NCI-H1694 treated with DMSO at 0.1 percent for 48 hours (cell line): Measurements from ENCODE around the gene ARHGEF4.

ENCODE experiments used
- DNase-seq: peaks from one replicate; lab custom pipeline; 2025; lab: John Stamatoyannopoulos, UW

The ARHGEF4 gene

GRCh38 chr2:130920415-130921163, 83.9 kb downstream of the ARHGEF4 start:
- DNase-seq, result peak; percentile 84

- no peak for DNase-seq
These were observed 84.4 kb downstream of the ARHGEF4 start for GRCh38 chr2:130921164-130921476.

- DNase-seq, result no peak
These were observed 85.7 kb downstream of the ARHGEF4 start for GRCh38 chr2:130922417-130922816.

DNA sequence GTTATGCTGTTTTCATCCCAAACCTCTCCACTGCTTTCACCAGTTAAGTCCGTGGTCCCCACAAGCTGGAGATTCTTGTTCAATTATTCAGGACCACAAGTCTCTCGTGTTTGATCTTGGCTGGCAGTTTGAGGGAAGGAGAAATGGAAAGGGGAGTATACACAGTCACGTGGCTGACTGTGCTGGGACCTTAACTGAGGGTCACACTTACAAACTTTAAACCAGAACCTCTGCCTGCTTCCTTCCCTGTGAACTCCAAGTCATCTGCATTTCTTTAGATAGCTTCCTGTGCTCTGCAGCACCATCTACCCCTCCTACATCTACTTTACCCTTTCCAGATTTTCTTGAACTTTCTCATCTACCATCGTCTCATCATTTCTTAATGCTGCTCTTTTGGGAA, 91.7 kb downstream of the ARHGEF4 start:
- DNase-seq, result no peak

DNA sequence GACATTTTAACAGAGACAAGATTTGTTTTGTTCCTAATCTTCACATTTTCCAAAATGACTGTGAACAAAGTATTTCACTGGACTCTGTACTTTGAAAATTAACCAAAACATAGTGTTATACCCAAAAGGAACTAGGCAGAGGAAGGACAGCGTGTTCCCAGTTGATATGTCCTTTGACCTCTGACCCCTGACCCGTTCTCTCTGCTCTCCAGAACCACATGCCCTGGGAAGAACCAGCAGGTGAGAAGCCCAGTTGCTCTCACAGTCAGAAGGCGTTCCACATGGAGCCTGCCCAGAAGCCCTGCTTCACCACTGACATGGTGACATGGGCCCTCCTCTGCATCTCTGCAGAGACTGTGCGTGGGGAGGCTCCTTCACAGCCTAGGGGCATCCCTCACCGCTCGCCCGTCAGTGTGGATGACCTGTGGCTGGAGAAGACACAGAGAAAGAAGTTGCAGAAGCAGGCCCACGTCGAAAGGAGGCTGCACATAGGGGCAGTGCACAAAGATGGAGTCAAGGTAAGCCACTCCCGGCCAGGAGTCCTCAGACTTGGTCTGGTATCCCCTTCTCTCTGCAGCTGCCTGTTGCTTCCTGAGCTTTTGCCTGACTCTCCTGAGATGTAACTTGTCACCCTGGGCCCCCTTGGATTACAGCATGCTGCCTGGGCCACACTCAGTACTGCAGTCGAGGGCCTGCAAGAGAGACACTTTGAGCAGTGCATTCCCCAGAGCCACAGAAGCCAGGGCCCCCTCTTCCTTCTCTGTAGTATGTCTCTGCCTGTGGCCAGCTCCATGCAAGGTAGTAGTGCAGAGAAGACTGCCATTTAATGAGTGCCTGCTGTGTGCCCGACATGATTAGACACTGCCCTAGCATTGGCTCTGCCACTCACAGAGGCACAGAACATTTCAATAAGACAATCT, 94.3 kb downstream of the ARHGEF4 start:
- DNase-seq, result no peak

DNA sequence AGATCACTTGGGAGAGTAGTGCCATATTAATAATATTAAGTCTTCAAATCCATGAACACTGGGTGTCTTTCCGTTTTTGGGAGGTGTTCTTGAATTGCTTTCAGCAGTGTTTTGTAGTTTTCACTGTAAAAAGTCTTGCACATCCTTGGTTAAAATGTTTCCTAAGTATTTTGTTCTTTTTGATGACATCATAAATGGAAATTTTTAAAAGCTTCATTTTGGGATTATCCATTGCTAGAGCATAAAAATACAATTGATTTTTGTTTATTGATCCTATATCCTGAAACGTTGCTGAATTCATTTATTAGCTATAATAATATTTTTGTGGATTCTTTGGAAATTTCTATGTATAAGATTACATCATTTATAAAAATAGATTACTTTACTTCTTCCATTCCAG, 96.8 kb downstream of the ARHGEF4 start:
- no peak for DNase-seq

DNA sequence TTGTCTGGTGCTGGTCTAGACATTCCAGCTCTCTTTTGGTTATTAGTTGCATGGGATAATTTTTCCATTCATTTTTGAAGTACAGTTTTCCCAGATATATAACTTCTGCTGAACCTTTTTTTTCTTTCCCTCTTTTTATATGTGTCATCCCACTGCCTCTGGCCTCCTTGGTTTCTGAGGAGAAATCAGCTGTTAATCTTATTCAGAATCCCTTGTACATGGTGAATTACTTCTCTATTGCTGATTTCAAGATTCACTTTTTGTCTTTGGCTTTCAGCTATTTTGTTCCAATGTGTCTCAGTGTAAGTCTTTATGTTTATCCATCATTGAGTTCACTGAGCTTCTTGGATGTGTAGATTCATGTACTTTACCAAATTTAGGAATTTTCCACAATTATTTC, 99.7 kb downstream of the ARHGEF4 start:
- DNase-seq, result no peak

DNA sequence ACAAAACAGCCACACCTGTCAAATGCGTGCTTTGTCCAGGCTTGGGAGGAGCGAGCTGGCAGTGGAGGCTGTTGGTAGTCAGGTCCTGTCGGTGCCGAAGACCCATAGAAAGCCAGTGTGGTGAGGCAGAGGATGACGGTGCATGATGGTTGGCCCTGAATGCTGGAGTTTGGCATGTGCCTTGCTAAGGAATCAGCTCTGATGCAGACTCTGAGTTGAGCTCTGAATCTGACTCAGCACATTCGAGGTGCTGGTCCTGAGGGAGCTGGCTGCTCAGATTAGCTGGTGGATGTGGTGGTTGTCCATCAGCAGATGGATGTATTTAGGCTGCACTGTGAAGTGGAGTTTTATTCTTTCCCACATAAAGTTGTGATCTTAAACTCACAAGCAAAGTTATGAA, 111.3 kb downstream of the ARHGEF4 start:
- no peak for DNase-seq

GRCh38 chr2:130949954-130950353, 113.2 kb downstream of the ARHGEF4 start:
- DNase-seq, result no peak

DNA sequence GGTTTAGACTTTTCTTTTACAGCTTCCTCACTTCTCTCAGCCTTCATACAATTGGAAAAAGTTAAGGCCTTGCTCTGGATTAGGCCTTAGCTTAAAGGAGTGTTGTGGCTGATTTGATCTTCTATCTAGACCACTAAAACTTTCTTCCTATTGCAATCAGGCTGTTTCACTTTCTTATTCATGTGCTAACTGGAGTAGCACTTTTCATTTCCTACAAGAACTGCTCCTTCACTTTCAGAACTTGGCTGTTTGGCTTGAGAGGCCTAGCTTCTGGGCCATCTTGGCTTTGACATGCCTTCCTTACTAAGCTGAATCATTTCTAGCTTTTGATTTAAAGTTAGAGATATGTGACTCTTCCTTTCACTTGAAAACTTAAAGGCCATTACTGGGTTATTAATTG, 114.3 kb downstream of the ARHGEF4 start:
- no peak for DNase-seq

DNA sequence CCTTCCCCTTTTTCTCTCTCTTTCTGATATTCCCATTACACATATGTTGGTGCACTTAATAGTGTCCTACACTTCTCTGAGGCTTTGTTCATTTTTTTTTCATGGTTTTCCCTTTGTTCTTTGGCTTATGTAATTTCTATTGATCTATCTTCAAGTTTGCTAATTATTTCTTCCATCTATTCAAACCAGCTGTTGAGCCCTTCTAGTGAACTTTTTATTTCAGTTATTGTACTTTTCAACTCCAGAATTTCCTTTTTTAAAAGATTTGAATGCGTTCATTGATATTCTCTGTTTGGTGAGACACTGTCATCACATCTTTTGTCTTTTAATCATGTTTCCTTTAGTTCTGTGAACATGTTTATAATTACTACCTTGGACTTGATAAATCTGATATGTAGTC, 118.2 kb downstream of the ARHGEF4 start:
- DNase-seq, result no peak

- DNase-seq, result no peak
These were observed 121.2 kb downstream of the ARHGEF4 start for GRCh38 chr2:130957915-130958314.

- DNase-seq, result no peak
These were observed 126.6 kb downstream of the ARHGEF4 start for GRCh38 chr2:130963196-130963848.

DNA sequence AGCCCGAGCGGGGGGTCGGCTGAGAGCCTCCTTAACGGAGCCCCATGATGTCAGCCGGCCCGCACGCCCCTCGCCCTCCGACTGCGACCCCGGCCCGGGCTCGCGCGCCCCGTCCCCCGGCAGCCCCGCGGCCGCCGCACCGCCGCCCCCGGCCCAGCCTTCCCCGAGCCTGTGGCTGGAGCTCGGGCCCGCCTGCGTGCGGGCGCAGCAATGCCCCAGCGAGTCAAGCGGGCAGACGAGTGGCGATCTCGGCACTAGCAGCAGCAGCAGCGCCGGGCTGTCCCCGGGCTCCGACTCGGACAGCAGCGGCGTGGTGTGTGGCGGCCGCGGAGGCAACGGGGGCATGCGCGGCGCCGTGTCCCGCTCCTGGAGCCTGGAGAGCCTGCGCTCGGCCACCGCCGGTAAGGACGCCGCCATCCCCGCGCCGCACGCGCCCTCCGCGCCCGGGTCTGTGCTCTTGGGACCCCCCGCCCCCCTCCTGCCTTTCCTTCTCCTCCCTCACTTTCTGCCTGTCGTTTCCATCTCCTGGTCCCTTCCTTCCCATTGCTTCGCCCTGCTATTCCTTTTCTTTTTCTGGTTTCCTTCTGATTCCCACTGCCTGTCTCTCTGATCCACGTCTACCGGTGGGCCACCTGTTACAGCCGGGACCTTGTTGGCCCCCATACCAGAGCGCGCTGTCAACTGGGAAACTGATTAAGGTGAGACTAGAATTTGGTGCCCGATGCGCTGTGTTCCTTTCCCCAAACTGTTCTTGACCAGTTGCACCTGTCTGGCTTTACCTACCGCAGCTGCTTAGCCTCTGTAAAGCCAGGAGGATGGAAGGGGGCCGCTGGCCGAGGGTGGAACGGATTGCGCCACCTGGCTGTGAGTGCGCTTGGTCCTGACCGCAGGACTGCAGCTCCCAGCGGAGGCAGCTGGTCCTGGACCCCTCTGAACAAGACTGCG, 127.4 kb downstream of the ARHGEF4 start:
- DNase-seq, result no peak

DNA sequence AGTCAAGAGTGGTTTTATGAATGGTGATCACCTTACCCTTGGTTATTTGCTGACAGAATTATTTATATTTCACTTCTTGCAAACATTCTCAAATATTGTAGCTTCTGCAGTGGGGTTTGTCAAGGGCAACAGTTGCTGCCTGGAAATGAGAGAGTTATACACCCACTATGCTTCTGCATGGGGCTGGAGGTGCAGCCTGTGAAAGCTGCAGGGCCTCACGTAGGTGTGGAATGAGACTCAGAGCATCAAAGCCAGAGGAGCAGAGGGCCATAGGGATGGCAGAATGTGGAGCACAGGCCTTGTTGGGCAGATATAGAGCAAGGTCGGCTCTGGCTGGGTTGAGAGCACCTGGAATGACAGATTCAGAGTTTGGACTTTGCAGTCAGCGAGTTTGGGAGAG, 128.2 kb downstream of the ARHGEF4 start:
- no peak for DNase-seq

DNA sequence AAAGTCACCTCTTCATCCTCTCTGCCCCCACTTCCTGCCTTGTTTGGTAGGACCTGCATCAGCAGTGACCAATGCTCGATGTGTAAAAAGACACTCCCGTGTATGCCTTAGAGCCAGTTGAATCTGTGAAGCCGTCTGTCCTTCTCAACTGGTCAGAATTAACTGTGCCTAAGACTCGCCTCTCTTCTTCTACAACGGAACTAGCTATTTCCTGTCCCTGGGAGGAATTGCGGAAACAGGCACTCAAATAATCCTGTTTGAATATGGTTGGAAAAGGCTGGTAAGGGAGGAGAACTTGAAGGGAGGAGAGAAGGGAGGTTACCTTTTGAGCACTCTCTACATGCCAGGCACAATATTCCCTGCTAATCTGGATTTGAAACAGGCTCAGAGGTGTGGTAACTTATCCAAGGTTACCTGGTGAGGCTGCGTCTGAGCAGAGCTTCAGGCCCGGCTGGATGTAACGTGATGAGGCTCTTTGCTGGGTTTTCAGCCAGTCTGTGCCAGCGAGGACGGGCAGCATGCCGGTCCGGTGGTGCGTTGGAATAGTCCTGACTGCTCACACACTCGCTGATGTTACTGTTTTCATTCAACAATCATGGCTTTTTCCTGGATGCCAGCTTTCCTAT, 129.5 kb downstream of the ARHGEF4 start:
- DNase-seq, result no peak

DNA sequence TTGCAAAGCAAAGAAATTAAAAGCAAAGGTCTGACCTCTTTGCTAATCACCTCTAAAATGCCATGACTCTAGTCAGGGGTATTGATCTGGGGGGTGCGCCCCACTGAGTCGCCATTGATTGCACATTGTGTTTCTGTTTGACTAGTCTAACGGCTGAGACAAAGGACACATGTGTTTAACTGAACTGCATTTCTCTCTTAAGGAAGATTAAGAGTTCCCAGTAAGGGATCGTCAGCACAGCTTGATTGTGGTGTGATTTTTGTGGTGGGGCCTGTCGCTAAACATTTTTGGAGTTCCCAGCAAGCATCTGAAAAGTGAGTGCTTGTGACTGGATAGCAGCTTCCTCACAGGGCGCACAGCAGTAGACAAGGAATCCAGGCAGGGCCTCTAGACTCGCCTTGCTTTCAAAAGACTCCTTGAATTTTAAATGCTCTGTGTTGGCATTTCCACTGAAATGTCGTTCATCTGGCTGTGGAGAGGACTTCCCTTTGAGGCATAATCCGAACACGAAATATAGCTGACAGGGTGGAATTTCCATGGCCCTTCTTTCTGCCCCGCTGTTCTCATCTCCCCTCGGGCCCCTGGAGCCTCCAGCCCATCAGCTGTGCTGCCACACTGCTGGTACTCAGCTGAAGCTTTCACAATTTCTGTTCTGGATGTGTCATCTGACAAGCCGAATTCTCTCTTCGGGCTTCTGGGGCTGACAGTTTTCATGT, 130.2 kb downstream of the ARHGEF4 start:
- DNase-seq, result no peak

GRCh38 chr2:130972410-130972809, 135.7 kb downstream of the ARHGEF4 start:
- DNase-seq, result no peak

DNA sequence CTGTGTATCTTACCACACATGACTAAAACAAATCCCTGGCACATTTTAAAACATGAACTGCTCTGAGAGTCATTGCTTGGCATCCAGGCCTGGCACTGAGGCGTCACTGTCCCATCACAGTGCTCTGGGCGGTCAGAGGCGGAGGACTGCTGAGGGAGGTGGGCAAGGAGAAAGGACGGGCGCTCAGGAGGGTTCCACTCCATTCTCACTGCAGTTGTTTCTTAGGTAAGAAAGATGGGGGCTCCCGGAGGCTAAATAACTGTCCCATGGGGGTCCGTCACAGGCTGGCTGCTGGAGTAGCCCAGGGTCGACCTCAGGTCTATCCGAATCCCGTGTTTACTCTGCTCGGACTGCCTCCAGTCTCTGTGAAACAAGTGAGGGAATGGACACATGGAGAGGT, 139.0 kb downstream of the ARHGEF4 start:
- no peak for DNase-seq

- no peak for DNase-seq
These were observed 140.0 kb downstream of the ARHGEF4 start for GRCh38 chr2:130976591-130977237.
